T-helper 2 cell (primary cell): ENCODE measurements around the gene MIPOL1.

Experiments used
- DNase-seq, 5 experiments: peaks; one replicate each; pipeline versions ENCODE4 v3.0.0 to v3.0.0-alpha.2; 2012 to 2022

MIPOL1 gene

GRCh38 chr14:37469650-37470049 is 271.9 kb downstream of the MIPOL1 start:
- no peak for DNase-seq

GRCh38 chr14:37470251-37470650 is 272.5 kb downstream of the MIPOL1 start:
- DNase-seq: no peak

GRCh38 chr14:37472906-37473305 is 275.2 kb downstream of the MIPOL1 start:
- DNase-seq: no peak

GRCh38 chr14:37474191-37474590 is 276.5 kb downstream of the MIPOL1 start:
- DNase-seq: no peak

- no peak for DNase-seq
Measured at GRCh38 chr14:37480446-37481290, 282.9 kb downstream of the MIPOL1 start.

- no peak for DNase-seq
Measured at GRCh38 chr14:37482428-37482827, 284.7 kb downstream of the MIPOL1 start.

GRCh38 chr14:37483672-37484071 is 285.9 kb downstream of the MIPOL1 start:
- DNase-seq: no peak

GRCh38 chr14:37490607-37491006 is 292.9 kb downstream of the MIPOL1 start:
- no peak for DNase-seq

- DNase-seq: no peak
Measured at GRCh38 chr14:37491076-37491475, 293.3 kb downstream of the MIPOL1 start.

GRCh38 chr14:37493606-37494005 is 295.9 kb downstream of the MIPOL1 start:
- no peak for DNase-seq

- no peak for DNase-seq
Measured at GRCh38 chr14:37497422-37497821, 299.7 kb downstream of the MIPOL1 start.

GRCh38 chr14:37501877-37502276 is 304.1 kb downstream of the MIPOL1 start:
- no peak for DNase-seq

GRCh38 chr14:37508503-37508902 is 310.8 kb downstream of the MIPOL1 start:
- no peak for DNase-seq

GRCh38 chr14:37512173-37512572 is 314.4 kb downstream of the MIPOL1 start:
- DNase-seq: no peak

- no peak for DNase-seq
Measured at GRCh38 chr14:37515771-37516170, 318.0 kb downstream of the MIPOL1 start.

- DNase-seq: no peak
Measured at GRCh38 chr14:37526994-37527393, 329.3 kb downstream of the MIPOL1 start.

GRCh38 chr14:37539992-37540391 is 342.3 kb downstream of the MIPOL1 start:
- no peak for DNase-seq

- no peak for DNase-seq
Measured at GRCh38 chr14:37544407-37544806, 346.7 kb downstream of the MIPOL1 start.

GRCh38 chr14:37545174-37545573 is 347.4 kb downstream of the MIPOL1 start:
- no peak for DNase-seq

- DNase-seq: no peak
Measured at GRCh38 chr14:37546621-37547447, 349.1 kb downstream of the MIPOL1 start.

- no peak for DNase-seq
Measured at GRCh38 chr14:37550511-37550910, 352.8 kb downstream of the MIPOL1 start.

GRCh38 chr14:37551119-37551518 is 353.4 kb downstream of the MIPOL1 start:
- no peak for DNase-seq

GRCh38 chr14:37553935-37554550 is 356.3 kb downstream of the MIPOL1 start:
- DNase-seq: no peak
